Transverse colon (tissue), 3 donors: ENCODE measurements around the gene LRIG1.

Source experiments
- POLR2A ChIP-seq: fragments of 450-650 bp; IDR thresholded peaks from one replicate; pipeline ENCODE4 v1.6.1; 2016; ENCODE audit warnings: antibody characterized with exemption, mild to moderate bottlenecking, moderate library complexity
- TF ChIP-seq, protein P1 (sequence below), 5 experiments: fragments of 200-600 bp in 3 of 5; fragments of 450-650 bp in 2 of 5; sonication (generic) in 3 of 5; IDR thresholded peaks; 1 replicate in 2 of 5; 2 replicates in 3 of 5; pipeline ENCODE4 v1.5.1; 2016 to 2017; ENCODE audit warnings: antibody characterized with exemption in 5 of 5, inconsistent platforms in 3 of 5, mild to moderate bottlenecking in 2 of 5, moderate library complexity in 1 of 5

GRCh38 chr3:66456711-66457173, 44.1 kb downstream of the LRIG1 start:
- TF ChIP-seq, protein P1, sequence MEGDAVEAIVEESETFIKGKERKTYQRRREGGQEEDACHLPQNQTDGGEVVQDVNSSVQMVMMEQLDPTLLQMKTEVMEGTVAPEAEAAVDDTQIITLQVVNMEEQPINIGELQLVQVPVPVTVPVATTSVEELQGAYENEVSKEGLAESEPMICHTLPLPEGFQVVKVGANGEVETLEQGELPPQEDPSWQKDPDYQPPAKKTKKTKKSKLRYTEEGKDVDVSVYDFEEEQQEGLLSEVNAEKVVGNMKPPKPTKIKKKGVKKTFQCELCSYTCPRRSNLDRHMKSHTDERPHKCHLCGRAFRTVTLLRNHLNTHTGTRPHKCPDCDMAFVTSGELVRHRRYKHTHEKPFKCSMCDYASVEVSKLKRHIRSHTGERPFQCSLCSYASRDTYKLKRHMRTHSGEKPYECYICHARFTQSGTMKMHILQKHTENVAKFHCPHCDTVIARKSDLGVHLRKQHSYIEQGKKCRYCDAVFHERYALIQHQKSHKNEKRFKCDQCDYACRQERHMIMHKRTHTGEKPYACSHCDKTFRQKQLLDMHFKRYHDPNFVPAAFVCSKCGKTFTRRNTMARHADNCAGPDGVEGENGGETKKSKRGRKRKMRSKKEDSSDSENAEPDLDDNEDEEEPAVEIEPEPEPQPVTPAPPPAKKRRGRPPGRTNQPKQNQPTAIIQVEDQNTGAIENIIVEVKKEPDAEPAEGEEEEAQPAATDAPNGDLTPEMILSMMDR (IDR thresholded peaks at IDR 0.05) = no peak
- TF ChIP-seq POLR2A = no peak
